Measurements from ENCODE around the gene CEP72.

The CEP72 gene

DNA sequence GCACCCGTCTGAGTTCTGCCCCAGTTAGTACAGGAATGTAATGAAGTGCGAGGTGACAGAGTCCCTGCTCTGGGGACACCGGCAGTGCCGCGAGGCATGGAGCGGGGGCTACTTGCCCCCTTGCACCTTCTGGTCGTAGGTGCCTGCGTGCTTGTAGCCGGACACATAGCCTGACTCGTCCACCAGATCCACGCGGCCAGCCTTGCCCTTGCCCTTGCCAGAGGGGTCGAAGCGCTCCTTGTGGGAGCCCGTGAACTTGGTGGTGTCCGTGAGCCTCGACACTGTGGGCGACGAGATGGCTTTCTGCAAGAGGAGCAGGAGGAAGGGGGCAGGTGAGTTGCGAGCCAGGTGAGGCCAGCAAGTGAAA is 52.8 kb downstream of the CEP72 start:
- no peak overlapping the region for H3K4me3 ChIP-seq (ENCODE audit: low read length)
- DNase-seq (ENCODE audit: low read depth, low spot score), result no peak

DNA sequence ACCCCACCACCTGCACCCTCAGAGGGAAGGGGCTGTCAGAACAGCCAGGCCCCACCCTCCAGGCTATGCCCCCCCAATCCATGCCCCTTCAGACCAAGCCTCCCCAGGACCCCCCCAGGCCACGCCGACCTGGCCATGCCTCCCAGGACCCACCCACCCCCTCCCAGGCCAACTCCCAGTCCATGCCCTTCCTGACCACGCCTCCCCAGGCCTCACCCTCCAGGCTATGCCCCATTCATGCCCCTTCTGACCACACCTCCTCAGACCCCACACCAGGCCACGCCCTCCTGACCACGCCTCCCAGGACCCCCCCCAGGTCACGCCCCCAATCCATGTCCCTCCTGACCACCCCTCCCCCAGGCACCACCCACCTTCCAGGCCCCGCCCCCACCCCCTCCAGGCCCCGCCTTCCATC is 53.4 kb downstream of the CEP72 start:
- no peak overlapping the region for H3K4me3 ChIP-seq (ENCODE audit: low read length)
- DNase-seq (ENCODE audit: low read depth, low spot score), result no peak

DNA sequence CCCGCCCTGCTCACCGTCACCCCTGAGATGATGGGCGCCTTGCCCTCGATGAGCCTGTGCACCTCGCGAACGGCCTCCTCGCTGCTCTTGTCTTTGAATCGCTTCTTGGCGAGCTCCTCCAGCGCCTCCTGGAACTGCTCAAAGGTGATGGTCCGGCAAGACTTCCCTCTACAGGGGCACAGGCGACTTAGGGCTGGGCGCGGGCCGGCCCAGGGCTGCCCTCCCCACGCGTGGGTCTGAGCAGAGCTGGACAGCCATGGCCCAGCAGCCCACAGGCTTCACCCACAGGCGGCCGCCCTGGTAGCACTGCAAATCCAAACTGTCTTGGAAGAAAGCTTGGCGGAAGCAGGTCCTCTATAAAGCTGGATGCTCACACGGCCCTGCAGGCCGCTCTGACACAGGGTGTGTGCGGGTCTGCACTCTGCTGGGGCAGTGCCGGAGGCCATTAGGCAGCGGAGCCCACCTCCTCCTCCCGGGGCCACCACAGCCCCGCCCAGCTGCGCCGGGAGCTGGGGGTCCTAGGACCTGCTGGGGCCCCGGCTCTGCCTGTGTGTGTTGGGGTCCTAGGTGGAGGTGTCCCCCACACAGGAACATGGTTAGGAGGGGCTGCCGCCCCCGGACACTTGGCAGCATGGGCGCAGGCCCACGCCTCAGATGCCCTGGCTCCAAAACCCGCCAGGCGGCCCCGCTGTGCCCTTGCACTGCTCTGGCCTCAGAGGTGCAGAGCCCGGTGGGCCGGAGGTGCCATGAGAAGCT is 54.0 kb downstream of the CEP72 start:
- no peak overlapping the region for H3K4me3 ChIP-seq (ENCODE audit: low read length)
- DNase-seq (ENCODE audit: low read depth, low spot score), result no peak

DNA sequence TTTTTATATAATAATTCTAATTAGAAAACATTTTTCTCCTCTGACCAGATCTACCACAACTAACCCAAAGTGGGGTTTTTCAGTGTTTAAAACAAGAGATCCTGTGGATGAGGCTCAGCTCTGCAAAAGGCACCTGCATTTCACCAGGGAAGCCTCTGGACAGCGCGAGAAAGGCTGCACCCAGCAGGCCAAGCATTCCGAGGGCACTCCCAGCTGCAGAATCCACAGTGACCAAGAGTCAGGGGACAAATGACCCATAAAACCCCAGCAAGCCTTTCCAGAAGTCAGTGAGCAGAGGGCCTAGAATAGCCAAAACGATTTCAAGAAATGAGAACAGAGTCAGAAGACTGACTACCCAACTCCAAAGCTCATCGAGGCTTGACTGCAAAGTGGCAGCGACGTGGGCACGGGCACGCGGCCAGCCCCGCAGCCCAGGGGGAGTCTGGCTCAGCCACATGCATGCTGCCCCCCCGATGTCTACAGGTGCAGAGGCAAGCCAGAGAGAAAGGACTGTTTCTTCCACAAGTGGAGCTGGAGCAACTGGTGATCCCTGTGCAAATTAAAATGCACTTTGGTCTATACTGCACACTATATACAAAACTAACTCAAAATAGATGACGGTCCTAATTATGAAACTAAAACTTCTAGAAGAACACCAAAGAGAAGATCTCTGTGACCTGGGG is 54.8 kb downstream of the CEP72 start:
- no peak for DNase-seq (ENCODE audit: low read depth, low spot score)
- no peak overlapping the region for H3K4me3 ChIP-seq (ENCODE audit: low read length)

DNA sequence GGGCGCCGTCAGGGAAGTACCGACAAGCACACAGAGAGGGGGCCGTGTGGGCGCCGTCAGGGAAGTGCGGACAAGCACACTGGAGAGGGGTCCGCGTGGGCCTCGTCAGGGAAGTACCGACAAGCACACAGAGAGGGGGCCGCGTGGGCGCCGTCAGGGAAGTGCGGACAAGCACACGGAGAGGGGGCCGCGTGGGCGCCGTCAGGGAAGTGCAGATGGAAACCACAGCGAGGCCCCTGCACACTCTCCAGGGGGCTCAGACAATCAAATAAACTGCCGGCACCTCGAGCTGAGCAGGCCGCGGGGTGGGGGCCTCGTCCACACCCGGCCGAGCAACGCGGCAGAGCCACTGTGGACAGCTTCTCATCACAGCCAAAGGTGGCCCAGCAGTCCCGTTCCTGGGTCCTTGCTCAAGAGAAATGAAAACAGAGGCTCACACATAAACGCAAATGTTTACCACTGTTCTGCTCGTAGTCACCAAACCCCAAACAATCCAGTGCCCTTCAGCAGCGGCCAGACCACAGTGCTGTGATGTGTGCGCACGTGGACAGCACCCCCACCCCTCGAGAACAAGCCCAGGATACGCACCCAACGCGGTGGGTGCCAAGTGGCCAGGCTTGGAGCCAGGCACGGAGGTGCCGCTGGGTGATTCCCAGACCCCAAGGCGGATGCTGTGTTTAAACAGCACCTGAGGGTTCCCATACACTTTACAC is 56.3 kb downstream of the CEP72 start:
- no peak for DNase-seq (ENCODE audit: low read depth, low spot score)
- H3K4me3 ChIP-seq (ENCODE audit: low read length), result no peak overlapping the region

DNA sequence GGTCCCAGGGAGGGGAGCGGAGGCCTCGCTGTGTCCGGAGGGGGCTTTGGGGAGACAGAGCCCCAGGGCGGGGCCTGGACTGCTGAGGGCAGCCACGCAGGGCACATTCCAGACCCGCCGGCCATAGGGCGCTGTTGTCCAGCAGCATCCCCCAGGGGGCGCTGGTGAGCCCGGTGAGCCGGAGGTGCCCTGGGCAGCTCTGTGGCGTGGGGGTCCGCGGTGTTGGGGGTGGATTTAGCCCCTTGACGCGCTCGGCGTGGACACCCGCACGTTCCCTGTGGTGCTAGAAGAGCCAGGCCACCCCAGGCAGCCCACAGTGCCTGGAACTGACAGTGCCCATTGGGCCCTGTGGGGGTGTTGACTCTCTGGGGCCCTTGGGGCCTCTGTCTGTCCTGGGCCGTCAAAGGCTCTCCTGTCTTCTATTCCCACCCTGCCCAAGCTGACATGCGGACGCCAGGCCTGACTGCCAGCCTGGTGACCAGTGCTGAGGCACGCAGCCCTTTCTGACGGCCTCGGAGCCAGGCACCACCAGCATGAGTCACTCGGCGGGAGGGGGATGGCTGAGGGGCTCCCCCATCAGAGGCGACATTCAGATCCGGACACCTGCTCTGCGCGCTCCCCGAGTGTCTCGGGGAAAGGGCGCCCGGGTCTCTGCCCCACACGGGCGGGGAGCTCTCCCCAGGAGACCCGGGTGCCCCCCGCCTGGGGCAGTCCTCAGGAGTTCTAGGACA is 57.1 kb downstream of the CEP72 start:
- DNase-seq (ENCODE audit: low read depth, low spot score), result no peak
- H3K4me3 ChIP-seq (ENCODE audit: low read length), result no peak overlapping the region

DNA sequence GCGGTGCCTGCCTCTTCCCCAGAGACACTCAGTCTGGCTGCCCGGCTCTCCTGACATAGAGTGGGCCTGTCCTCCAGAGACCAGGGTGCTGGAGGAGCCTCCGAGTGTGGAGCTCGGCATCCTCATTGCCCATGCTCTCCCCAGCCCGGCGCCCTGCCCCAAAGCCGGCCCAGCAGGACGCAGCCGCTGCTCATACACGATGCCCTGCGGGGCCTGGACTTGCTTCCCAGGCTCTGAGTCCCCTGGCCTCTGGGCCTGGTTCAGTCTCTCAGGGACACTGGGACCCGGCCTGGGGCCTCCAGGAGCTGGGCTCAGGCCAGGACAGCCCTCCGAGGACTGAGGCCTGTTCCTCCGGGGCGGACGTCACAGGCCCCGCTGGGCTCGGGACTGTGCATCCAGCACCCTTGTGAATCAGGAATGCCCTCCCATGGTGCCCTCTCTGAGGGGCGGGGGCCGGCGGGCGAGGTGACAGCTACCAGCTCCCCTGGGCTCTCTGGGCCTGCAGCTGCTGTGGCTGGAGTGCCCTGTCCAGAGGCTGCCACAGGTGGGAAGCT is 57.8 kb downstream of the CEP72 start:
- DNase-seq (ENCODE audit: low read depth, low spot score), result no peak
- H3K4me3 ChIP-seq (ENCODE audit: low read length), result no peak overlapping the region

DNA sequence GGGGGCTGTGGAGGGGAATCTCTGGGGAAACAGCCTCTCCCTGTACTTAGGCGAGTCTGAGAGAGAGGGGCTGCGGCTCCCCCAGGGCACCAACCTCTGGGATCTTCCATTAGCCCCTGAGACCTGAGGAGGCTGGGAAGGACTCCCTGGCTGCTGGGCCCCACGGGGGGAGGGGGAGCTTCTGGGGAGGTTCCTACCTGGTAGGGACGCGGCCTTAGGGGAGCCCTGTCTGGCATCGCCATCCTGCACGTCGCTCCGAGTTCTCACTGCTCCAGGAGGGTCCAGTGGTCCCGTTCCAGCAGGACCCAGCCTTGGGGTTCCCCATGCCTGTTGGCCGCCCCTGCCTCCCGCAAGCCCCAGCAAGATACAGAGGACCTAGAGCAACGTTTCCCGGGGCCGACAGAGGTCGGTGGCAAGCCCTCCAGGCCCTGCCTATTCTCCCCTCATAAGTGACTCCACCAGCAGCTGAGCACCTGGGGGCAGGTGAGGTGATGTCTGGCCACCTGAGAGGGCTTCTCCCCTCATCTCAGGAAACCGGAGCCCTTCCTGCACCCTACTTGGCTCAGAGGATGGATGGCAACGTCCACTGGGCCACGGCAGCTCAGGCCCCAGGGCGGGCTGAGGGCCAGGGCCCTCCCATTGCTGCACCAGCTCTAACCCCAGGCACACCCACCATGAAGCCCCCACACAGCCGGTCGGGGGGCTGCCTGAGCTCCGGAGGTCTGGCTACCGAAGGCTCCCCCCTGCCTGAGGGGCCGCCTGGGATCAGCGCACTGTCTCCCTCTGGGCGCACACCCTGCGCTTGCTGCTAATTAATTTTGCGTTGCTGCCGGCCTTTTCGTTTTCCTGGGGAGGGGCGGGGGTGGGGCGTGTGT is 58.5 kb downstream of the CEP72 start:
- no peak overlapping the region for H3K4me3 ChIP-seq (ENCODE audit: low read length)
- no peak for DNase-seq (ENCODE audit: low read depth, low spot score)

DNA sequence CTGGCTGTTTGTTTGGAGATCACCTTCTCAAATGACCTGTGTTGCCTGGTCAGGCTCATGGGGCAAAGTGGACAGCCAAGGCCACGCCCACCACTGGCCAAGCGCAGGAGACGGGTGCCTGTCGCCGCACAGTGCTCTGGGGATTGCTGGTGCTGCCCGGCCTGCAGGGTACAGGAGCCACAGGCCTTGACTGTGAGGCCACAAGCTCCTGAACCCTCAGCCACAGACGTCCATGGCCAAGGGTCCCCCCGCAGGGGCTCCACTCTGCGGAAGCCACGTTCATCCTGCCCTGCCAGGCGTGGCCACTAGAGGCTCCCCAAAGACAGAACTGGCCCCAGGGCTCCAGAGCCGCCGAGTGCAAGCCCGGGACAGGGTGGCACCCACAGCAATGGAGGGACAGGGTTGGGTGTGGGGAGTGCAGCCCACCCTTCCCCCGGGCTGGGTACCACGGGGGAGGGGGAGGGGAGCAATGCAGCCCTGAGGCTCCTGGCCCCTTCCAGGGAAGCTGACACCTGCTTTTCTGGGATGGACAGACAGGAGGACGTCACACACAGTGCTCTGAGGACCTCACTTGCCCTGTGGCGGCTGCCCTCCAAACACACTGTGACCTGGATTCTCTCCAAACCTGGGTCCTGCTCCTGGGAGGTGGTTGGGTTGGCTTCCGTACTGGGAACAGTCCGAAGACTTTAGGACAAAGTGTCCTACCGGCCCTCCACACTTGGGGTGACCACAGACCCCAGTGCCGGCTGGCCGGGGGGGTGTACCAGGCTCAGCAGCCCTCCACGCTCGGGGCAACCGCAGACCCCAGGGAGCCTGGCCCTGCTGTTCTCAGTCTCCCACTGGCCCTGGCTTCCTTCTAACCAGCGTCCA is 59.6 kb downstream of the CEP72 start:
- no peak overlapping the region for H3K4me3 ChIP-seq (ENCODE audit: low read length)
- DNase-seq (ENCODE audit: low read depth, low spot score), result peak; percentile 42

DNA sequence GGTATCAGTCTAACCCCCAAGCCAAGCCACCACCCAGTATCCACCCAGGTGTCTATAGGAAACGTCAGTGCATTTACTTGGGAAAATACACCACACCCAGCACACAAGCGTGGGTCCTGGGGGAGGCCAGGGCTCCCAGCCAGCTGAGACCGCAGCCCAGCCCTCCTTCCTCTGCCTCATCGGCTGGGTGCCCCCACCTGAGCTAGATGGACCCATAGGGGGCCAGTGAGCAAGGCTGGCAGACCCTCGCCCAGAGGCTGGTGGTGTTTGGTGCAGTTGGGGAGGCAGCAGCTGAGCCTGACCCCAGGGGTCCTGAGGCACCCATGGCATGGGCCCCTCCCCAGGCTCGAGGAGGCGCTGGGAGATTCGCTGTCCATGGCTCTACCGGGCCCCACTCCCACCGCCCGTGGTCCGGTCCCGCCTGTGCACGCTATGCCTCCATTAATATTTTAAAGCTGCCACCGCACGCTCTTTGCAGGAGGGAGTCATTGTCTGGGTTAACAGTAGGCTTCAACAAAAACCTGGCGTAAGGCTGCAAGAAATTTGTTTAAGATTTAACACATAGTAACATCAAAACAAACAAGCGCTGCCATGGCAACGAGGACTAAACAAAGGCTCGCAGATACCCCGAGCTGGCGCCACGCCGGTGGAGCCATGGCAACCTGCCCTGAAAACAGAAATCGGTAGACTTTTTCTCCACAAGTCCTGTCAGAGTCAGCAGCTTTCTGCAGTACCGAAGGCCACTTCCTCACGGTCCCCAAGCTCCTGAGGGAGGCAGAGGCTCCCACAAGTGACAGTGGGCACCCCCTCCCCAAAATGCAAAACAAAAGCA is 60.4 kb downstream of the CEP72 start:
- peak; percentile 58 for DNase-seq (ENCODE audit: low read depth, low spot score)
- H3K4me3 ChIP-seq (ENCODE audit: low read length), result no peak overlapping the region

DNA sequence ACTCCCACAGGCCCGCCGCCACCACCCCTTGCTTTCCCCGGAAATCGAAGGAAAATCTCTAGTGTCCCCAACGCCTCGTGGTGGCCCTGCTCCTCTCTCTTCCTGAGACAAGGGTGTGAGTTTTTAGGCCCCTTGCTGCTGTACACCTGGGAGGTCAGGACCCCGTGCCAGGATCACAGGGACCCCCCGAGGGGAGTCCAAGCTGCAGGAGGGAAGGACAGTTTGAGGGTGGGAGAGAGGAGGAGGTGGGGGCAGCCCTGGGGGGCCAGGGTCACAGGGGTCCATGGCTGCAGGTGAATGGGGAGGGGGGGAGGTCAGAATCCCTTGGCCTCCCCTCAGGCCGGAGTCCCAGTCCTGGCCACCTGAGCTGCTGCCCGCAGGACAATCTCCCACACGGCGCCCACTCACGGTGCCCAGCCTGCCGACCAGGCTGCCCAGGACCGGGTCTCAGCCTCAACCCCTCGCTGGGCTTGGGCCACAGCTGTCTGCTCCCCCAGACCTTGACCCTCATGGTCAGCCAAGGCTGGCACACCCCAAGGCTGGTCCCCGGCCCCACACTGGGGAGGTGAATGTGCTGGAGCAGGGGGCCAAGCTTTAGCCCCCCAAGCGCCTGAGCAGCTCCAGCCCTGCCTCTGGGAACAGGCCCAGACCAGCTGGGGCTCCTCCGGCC is 61.2 kb downstream of the CEP72 start:
- no peak for DNase-seq (ENCODE audit: low read depth, low spot score)
- no peak overlapping the region for H3K4me3 ChIP-seq (ENCODE audit: low read length)

DNA sequence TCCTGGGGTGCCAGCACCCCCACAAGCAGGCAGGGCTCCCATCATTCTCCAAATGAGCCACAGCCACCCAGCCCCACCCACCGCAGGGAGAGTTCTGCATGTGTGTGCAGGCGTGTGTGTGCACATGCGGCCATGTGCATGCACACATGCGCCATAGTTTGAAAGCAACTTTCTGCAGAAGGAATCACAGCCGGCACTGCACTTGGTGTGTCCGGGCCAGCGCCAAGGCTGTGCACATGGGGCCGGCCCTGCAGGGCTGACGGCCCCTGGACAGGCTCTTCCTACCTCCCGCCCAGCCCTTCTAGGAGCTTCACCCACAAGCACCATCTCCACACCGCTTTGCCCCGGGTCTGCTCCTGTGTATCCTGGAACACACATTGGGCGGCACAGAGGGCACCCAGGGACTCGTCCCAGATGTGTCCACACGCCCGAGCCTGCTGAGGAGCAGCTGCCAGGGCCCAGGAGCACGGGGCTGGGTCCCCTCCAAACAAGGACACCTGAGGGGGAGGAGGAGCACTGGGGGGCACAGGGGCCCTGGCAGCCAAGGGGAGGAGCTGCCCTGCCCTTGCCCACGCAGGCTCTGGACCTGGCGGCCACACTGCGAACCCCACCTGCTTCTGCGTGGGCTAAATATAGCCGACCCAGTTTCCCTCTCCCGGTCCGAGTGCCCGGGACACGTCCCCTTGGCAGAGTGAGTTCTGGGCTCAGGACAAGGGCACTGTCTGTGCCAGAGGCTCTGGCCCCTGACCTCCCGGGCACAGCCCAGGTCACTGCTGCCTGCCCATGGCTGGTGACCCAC is 61.9 kb downstream of the CEP72 start:
- no peak for DNase-seq (ENCODE audit: low read depth, low spot score)
- no peak overlapping the region for H3K4me3 ChIP-seq (ENCODE audit: low read length)

DNA sequence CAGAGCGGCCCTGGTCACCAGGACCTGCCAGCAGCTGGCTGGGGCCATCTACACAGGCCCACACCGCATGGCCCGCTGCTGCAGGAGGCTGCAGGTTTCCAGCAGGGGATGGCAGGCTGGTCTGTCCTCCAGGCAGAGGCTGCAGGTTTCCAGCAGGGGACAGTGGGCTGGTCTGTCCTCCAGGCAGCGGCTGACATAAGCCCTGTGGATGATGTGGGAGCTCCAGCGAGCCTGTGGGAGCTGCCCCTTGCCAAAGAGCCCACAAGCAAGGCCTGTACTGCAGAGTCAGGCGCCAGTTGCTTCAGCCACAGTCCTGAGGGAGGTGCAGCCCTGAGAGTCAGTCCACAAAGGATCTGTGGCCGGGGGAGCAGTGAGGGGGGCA is 62.5 kb downstream of the CEP72 start:
- no peak for DNase-seq (ENCODE audit: low read depth, low spot score)
- H3K4me3 ChIP-seq (ENCODE audit: low read length), result no peak overlapping the region

DNA sequence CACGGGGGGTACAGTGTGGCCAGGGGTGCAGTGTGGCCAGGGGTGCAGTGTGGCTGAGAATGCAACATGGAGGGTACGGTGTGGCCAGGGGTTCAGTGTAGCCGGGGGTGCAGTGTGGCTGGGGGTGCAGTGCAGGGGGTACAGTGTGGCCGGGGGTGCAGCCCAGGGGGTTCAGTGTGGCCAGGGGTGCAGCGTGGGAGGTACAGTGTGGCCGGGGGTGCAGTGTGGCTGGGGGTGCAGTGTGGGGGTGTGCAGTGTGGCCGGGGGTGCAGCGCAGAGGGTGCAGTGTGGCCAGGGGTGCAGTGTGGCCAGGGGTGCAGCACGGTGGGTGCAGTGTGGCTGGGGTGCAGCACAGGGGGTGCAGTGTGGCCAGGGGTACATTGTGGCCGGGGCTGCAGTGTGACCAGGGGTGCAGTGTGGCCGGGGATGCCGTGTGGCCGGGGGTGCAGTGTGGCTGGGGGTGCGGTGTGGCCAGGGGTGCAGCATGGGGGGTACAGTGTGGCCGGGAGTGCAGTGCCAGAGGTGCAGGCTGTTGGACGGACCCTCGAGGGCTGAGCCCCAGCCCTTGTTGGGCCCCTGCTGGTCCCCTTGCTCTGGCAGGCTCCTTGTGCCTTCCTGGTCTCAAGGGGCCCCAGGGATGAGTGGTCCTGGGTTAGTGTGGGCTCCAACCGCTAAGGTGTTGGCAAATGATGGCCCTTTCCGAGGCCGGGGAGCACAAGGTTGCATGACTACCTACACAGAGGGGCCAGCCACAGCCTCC is 63.2 kb downstream of the CEP72 start:
- no peak for DNase-seq (ENCODE audit: low read depth, low spot score)

More for the DNA sequence above, 63.2 kb downstream of the CEP72 start:
- H3K4me3 ChIP-seq (ENCODE audit: low read length), result no peak overlapping the region

Data from Jurkat, Clone E6-1 (cell line).